Measurements from ENCODE around the gene NPLOC4.
"Not testable (repeated sequence)": the region's sequence is repeated elsewhere in the genome, so short reads cannot be mapped to it uniquely, and the experiment has no call there.

The NPLOC4 gene

GRCh38 chr17:81535480-81536298, 101.2 kb downstream of the NPLOC4 start:
- FAIRE-seq (no peak), DNase-seq (ENCODE audit: insufficient read length, low spot score) (no peak)
- no peak for TF ChIP-seq POLR2AphosphoS5 (IDR thresholded peaks at IDR 0.05; ENCODE audit: low read depth, low read length)
- TF ChIP-seq POLR2A (IDR thresholded peaks at IDR 0.05; ENCODE audit: low read depth, low read length), result no peak
- TF ChIP-seq PAX5 (IDR thresholded peaks at IDR 0.05; ENCODE audit: insufficient read depth, low read length, severe bottlenecking), result no peak
- TF ChIP-seq POU2F2 (IDR thresholded peaks at IDR 0.05; ENCODE audit: low read depth, low read length), result no peak
- no peak for TF ChIP-seq TAF1 (IDR thresholded peaks at IDR 0.05; ENCODE audit: low read depth, low read length)
- no peak for TF ChIP-seq SPI1 (IDR thresholded peaks at IDR 0.05; ENCODE audit: low read depth, low read length)

GRCh38 chr17:81535007-81535328, 101.9 kb downstream of the NPLOC4 start:
- DNase-seq (ENCODE audit: insufficient read length, low spot score) (no peak), FAIRE-seq (no peak)
- TF ChIP-seq POU2F2 (IDR thresholded peaks at IDR 0.05; ENCODE audit: low read depth, low read length) (no peak), SPI1 (IDR thresholded peaks at IDR 0.05; ENCODE audit: low read depth, low read length) (no peak), TAF1 (IDR thresholded peaks at IDR 0.05; ENCODE audit: low read depth, low read length) (no peak), PAX5 (IDR thresholded peaks at IDR 0.05; ENCODE audit: insufficient read depth, low read length, severe bottlenecking) (no peak), POLR2AphosphoS5 (IDR thresholded peaks at IDR 0.05; ENCODE audit: low read depth, low read length) (no peak), POLR2A (IDR thresholded peaks at IDR 0.05; ENCODE audit: low read depth, low read length) (peak; percentile 21; the same call in 1 of the 2 replicates)

GRCh38 chr17:81534157-81535006, 102.5 kb downstream of the NPLOC4 start:
- DNase-seq (ENCODE audit: insufficient read length, low spot score), result no peak
- FAIRE-seq, result no peak
- no peak for TF ChIP-seq SPI1 (IDR thresholded peaks at IDR 0.05; ENCODE audit: low read depth, low read length)
- no peak for TF ChIP-seq POLR2AphosphoS5 (IDR thresholded peaks at IDR 0.05; ENCODE audit: low read depth, low read length)
- no peak for TF ChIP-seq POU2F2 (IDR thresholded peaks at IDR 0.05; ENCODE audit: low read depth, low read length)
- TF ChIP-seq PAX5 (IDR thresholded peaks at IDR 0.05; ENCODE audit: insufficient read depth, low read length, severe bottlenecking), result no peak
- TF ChIP-seq TAF1 (IDR thresholded peaks at IDR 0.05; ENCODE audit: low read depth, low read length), result no peak
- TF ChIP-seq POLR2A (IDR thresholded peaks at IDR 0.05; ENCODE audit: low read depth, low read length), result no peak

- TF ChIP-seq TAF1 (IDR thresholded peaks at IDR 0.05; ENCODE audit: low read depth, low read length) (no peak), POU2F2 (IDR thresholded peaks at IDR 0.05; ENCODE audit: low read depth, low read length) (no peak), POLR2AphosphoS5 (IDR thresholded peaks at IDR 0.05; ENCODE audit: low read depth, low read length) (no peak), PAX5 (IDR thresholded peaks at IDR 0.05; ENCODE audit: insufficient read depth, low read length, severe bottlenecking) (no peak)
- FAIRE-seq, result no peak
- no peak for DNase-seq (ENCODE audit: insufficient read length, low spot score)
Observed at GRCh38 chr17:81533339-81534141, 103.4 kb downstream of the NPLOC4 start.

GRCh38 chr17:81532490-81533287, 104.2 kb downstream of the NPLOC4 start:
- DNase-seq (ENCODE audit: insufficient read length, low spot score) (no peak), FAIRE-seq (peak; percentile 69)
- TF ChIP-seq SPI1 (IDR thresholded peaks at IDR 0.05; ENCODE audit: low read depth, low read length) (no peak), POU2F2 (IDR thresholded peaks at IDR 0.05; ENCODE audit: low read depth, low read length) (0 out of 2 replicates have a peak, but pooled peaks have one; percentile 31)

GRCh38 chr17:81531998-81532404, 104.9 kb downstream of the NPLOC4 start:
- peak; percentile 95 for FAIRE-seq

GRCh38 chr17:81531013-81531412, 105.9 kb downstream of the NPLOC4 start:
- peak; percentile 78 for FAIRE-seq
- not testable (repeated sequence) for DNase-seq (ENCODE audit: insufficient read length, low spot score)

More at GRCh38 chr17:81531998-81532404, 104.9 kb downstream of the NPLOC4 start:
- not testable (repeated sequence) for DNase-seq (ENCODE audit: insufficient read length, low spot score)

GRCh38 chr17:81529437-81529803, 107.5 kb downstream of the NPLOC4 start:
- no peak for TF ChIP-seq PAX5 (IDR thresholded peaks at IDR 0.05; ENCODE audit: insufficient read depth, low read length, severe bottlenecking)
- FAIRE-seq, result no peak
- DNase-seq (ENCODE audit: insufficient read length, low spot score), result no peak

GRCh38 chr17:81528651-81529436, 108.1 kb downstream of the NPLOC4 start:
- no peak for FAIRE-seq
- TF ChIP-seq SPI1 (IDR thresholded peaks at IDR 0.05; ENCODE audit: low read depth, low read length), result no peak
- no peak for TF ChIP-seq PAX5 (IDR thresholded peaks at IDR 0.05; ENCODE audit: insufficient read depth, low read length, severe bottlenecking)
- TF ChIP-seq POLR2A (IDR thresholded peaks at IDR 0.05; ENCODE audit: low read depth, low read length), result no peak
- no peak for TF ChIP-seq POU2F2 (IDR thresholded peaks at IDR 0.05; ENCODE audit: low read depth, low read length)
- TF ChIP-seq POLR2AphosphoS5 (IDR thresholded peaks at IDR 0.05; ENCODE audit: low read depth, low read length), result no peak
- no peak for TF ChIP-seq TAF1 (IDR thresholded peaks at IDR 0.05; ENCODE audit: low read depth, low read length)
- no peak for DNase-seq (ENCODE audit: insufficient read length, low spot score)

Measured in GM12891 (cell line).